Subcutaneous adipose tissue (tissue), 4 donors: ENCODE measurements around the gene PDHX. TPM values are rescaled to one million over a fixed set of nuclear protein-coding genes. Genes with fewer than 3 reads are reported as not detected.

Experiments
- total RNA-seq, 4 donors: library from RNA; depleted of rRNA; stranded (reverse); fragments of >200 nt; gene quantifications; one replicate each; pipeline ENCODE4 v1.1.0, GENCODE V29; 2016
- TF ChIP-seq, protein P1 (sequence below): fragments of 450-650 bp; IDR thresholded peaks from one replicate; pipeline ENCODE4 v1.5.1; 2016; ENCODE audit warnings: low read depth, mild to moderate bottlenecking, control low read depth, antibody characterized with exemption, moderate library complexity

PDHX gene
- 10 to 100 TPM; 34.8 to 52.0 (median 46.1) TPM for total RNA-seq

DNA sequence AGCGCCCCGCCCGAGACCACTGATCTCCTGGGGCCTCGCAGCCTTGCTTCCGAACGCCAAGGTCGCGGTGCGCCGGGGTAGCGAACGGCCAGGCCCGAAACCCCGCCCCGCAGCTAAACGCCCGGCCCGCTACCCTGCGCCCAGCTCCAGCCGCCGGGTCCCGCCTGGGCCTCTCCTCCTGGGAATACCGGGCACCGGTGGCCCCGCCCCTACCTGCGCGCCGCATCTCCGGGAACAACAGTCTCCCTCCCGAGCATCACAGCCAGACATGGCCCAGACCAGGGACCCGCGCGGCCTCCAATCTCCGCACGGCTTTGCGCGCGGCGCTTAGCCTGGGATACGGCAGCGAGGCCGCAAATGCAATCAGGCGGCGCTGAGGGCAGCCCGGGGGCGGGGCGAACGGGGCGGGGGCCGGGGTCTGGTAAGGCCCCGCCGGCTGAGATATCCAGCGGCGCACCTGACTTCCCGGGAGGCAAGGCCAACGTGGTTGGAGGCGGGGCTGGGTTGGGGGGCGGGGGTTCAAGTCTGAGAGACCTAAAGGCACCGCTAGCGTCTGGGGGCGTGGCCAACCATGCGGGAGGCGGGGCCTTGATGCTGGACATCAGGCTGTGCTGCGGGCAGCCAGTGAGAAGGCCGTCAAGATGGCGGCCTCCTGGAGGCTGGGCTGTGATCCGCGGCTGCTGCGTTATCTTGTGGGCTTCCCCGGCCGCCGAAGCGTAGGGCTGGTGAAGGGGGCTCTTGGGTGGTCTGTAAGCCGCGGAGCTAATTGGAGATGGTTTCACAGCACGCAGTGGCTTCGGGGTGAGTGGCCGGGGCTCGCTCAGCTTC, at the start of gene PDHX, which contains the start of gene APIP:
Gene PDHX (plus strand): TSS at position 604 of the 828 bp plus-strand sequence. CDS start 38 bp downstream, at position 642.
Gene APIP (minus strand): TSS at position 365 of the 828 bp plus-strand sequence. CDS start 95 bp downstream, at position 270.
- TF ChIP-seq, protein P1, sequence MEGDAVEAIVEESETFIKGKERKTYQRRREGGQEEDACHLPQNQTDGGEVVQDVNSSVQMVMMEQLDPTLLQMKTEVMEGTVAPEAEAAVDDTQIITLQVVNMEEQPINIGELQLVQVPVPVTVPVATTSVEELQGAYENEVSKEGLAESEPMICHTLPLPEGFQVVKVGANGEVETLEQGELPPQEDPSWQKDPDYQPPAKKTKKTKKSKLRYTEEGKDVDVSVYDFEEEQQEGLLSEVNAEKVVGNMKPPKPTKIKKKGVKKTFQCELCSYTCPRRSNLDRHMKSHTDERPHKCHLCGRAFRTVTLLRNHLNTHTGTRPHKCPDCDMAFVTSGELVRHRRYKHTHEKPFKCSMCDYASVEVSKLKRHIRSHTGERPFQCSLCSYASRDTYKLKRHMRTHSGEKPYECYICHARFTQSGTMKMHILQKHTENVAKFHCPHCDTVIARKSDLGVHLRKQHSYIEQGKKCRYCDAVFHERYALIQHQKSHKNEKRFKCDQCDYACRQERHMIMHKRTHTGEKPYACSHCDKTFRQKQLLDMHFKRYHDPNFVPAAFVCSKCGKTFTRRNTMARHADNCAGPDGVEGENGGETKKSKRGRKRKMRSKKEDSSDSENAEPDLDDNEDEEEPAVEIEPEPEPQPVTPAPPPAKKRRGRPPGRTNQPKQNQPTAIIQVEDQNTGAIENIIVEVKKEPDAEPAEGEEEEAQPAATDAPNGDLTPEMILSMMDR = no peak

DNA sequence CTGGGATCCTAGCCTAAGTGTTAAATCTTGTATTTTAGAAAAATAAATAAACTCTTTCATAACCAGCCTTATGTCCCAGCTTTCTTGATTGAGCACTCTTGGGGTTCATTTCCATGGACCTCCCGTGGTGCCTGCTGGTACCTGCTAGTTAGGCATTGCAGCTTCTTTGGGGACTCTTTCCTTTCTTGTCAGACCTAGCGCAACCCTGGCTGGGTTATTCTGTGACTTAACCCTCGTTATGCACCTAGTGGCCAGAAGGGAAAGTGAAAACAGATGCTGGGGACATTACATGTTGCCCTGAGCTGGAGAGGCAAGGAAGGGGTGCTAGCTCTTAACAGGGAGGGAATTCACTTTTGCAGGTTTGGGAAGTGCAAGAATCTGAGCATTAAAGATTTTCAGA, 47.0 kb upstream of the PDHX start:
- TF ChIP-seq, protein P1 = no peak

GRCh38 chr11:34870548-34871196, 45.7 kb upstream of the PDHX start:
- TF ChIP-seq, protein P1 = no peak

DNA sequence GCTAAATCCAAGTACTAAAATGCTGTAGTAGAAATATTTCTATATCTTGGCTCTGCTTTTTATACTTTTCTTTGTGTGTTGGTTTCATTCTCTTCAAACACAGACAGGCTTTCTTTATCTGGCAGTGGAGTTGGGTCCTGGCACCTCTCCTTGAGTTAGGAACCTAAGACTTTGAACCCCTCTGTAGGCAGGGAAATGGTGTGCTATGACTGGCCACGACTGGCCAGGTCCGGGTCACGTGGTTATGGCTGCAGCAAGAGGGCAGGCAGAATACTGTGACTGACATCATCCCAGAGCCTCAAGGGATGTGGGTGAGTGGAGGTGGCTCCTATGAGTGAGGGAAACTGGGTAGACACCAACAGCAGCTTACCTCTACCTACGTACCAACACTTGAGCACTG, 42.2 kb upstream of the PDHX start:
- TF ChIP-seq, protein P1 = no peak

DNA sequence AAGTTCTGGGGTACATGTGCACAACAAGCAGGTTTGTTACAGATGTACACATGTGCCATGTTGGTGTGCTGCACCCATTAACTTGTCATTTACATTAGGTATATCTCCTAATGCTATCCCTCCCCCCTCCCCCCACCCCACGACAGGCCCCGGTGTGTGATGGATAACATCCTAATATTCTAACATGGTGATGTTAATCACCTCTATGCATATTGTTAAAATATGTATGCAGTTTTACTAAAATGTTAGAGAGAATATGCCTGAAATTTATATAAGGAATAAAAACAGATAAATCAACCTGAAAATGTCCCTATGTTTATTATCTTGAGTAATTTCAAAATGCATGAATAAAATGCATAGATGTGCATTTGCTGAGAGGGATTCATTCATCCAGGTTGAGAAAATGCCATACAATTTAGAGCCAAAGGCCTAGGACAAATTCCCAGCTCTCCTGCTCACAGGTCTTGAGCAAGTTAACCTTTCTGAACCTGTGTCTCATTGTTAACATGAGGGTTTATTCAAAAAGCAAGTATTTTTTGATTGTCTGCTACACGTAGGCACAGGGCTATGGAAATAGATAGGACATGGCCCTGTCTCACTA, 38.9 kb upstream of the PDHX start:
- TF ChIP-seq, protein P1 = no peak

DNA sequence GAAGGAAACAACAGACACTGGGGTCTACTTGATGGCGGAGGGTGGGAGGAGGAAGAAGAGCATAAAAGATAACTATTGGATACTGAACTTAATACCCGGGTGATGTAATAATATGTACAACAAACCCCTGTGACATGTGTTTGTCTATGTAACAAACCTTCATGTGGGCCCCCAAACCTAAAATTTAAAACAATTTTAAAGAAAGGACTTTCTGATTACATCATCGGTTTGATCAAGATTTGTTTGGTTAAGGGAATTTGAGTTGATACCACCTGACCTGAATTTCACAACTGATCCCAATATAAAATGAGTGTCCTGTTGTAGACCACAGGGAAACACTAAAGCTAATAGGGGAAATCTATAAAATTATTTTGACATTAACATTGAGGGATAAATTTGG, 34.5 kb upstream of the PDHX start:
- TF ChIP-seq, protein P1 = no peak

GRCh38 chr11:34886609-34887008, 29.8 kb upstream of the PDHX start:
- TF ChIP-seq, protein P1 = no peak
